GM20431 (cell line): Measurements from ENCODE around the gene GLB1L2.

Source experiments
- in situ Hi-C: fragments of 300-500 bp; cut with MseI, MboI; formaldehyde crosslinking; loops from one replicate; pipeline ENCODE4 v1.15.0; 2020; ENCODE audit warnings: low sequenced_read_pairs; ENCODE audit not compliant: unreplicated experiment

Gene GLB1L2

DNA sequence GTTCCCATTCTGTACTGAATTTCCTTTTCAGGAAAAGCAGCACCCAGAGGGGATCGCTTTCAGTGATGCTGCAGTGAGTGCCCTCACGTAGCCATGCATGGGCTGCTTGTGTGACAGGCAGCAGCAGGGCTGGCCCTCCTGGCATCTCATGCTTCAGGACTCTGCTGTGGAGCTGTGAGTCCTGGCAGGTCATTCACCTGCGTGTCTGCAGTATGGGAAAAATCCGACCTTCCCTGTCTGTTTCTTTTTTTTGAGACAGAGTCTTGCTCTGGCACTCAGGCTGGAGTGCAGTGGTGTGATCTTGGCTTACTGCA, 13.4 kb downstream of the GLB1L2 start:
- in situ Hi-C loops = no loop called here

DNA sequence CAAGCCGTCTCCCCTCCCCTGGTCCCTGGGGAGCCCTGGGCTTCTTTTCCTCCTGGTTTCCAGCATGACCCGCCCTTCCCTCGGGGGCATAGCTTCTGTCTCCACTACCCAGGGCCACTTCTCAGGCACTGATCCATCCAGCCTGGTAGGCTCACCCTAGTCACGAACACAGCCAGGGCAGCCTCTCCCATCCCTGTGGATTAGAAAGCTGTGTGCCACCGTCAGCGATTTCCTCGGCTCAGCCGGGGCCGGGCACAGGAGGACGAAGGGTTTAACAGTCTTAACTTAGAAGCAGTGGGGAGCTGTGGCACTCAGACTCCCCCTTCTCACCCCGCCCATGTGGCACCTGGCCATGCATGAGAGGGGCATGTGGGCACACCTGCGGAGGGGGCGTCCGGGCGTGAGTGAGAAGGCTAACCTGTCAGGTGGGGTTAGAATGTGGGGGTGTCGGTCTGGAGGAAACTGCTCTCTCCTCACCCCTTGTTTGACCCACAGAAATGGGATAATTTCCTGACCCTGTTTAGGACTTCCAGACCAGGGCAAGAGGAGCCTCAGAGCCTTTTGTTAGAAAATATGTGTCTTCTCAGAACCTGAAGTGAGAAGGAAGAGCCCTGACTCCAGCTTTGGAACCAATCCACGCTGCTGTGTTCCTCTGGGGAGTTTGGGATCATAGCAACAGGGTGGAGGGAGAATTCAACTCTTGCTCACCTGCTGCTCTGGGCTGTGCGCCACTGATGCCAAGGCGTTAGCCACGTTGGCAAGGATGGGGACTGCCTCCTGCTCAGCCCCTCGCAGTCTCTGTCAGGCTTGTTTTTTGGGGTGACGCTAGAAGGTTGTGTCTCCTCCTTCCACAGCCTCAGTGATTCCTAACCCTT, 14.6 kb downstream of the GLB1L2 start:
- in situ Hi-C loops = no loop called here

DNA sequence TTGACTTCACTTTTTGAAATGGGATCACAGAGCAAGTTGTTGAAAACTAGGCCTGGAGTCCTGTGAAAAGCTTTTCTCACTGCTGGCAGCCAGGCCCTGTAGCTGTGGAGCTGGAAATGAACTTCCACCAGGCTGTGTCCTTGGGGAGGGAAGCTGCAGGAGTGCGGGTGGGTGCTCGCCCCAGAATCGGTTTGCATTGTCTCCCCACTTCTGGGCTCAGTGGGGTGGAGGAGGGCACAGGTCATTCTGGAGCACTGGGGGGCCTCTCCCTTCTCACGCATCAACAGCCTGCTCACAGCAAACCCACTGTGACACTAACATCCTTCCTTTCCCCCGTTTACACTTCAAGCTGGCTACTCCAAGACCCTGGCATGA, 15.2 kb downstream of the GLB1L2 start:
- in situ Hi-C loops = no loop called here

DNA sequence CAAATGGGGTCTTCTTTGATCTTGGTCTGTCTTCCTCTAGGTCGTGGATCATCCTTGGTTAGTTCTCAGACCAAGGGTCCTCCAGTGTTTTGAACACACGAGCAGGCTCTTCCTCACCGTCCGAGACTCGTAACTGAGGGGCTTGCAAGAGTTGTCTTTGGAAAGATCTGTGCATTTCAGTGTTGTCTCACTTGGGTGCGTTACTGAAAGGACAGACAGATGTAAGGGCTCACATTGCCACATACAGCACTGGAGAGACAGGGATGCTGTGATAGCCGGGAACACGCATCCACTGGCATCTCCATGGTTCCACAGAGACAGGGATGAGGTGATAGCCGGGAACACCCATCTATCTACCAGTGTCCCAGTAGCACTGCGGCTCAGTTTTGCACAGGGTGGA, 15.7 kb downstream of the GLB1L2 start:
- in situ Hi-C loops = no loop called here

DNA sequence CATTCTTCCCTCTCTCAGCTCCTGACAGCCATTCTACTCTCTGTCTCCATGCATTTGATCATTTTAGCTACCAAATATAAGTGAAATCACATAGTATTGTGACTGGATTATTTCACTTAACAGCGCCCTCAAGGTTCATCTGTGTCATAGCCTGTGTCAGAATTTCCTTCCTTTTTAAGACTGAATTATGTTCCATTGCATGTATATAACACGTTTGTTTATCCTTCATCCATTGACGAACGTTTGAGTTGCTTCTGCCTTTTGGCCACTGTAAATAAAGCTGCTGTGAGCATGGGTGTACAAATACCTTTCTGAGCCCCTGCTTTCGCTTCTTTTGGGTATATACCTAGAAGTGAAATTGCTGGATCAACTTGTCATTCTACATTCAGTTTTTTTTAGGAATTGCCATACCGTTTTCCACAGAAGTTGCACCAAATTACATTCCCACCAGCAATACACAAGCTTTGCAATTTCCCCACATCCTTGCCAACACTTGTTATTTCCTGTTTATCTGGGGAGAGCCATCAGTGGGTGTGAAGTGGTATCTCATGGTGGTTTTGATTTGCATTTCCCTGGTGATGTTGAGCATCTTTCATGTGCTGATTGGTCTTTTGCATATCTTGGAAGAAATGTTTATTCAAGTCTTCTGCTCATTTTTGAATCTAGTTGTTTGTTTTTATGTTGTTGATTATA, 17.5 kb downstream of the GLB1L2 start:
- in situ Hi-C loops = no loop called here

DNA sequence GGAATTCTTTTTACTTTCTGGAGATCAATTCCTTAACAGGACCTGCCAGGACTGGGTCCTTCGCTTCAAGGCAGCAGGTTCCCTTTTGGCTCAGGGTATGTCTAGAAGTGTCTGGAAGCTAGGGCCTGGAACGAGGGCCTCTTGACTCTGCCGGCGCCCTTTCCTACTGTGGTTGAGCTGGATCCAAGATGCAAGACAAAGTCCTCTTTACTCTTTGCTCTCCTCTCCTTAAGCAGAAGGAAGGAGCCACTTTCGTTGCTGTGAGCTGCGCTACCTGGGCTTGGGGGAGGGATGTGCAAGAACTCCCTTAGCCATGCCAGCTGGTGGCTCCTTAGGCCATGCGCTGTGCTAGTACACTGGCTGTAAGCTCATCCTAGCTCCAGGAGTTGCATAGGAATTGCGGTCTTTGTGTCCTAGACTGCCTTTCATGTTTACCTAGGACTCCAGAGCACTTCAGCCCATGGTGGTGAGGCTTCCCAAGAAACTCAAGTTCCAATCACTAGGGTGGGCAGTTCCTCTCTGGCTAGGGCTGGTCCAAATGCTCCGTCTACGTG, 18.1 kb downstream of the GLB1L2 start:
- in situ Hi-C loops = no loop called here

DNA sequence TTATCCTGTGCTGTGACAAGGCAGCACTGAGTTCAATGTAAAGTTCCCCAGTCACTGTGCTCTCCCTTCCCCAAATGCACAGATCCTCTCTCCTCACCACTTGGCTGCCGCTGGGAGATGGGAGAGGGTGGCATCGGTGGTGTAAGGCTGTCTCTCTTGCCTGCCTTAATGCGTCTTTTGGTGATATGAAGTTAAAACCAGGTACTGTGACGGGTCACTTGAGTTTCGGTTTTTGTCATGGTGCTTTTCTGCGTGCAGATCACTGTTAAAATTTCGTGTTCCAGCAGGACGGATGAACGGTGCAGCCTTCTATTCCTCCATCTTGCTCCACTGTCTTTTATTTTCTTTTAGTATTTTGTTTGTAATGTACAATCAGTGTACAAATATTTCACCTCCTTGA, 18.6 kb downstream of the GLB1L2 start:
- in situ Hi-C loops = no loop called here

DNA sequence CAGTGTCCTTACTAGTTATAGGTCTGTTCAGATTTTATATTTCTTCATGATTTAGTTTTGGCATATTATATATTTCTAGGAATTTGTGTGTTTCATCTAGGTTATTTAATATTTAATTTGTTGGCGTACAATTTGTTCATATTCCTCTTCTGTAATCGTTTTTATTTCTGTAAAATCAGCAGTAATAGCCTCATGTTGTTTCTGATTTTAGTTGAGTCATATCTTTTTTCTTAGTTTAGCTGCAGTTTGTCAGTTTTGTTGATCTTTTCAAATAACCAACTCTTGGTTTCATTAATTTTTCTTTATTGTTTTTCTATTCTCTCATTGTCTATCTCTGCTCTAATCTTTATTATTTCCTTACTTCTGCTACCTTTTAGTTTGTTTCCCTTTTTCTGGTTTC, 20.3 kb downstream of the GLB1L2 start:
- in situ Hi-C loops = no loop called here

DNA sequence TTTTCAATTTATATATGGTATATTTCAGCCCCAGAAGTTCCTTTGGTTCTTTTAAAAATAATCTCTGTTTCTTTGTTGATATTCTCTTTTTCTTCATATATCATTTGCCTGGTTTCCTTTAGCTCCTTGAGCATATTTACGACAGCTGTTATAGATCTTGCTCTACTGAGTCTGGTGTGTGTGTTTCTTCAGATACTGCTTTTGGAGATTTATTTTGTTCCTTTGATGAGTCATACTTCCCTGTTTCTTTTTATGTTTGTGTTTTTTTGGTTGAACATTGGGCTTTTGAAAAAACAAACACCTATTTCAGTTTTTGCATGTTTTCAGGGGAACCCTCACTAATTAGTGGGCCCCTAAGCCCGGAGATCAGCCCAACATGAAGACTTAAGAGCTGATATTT, 23.3 kb downstream of the GLB1L2 start:
- in situ Hi-C loops = no loop called here

DNA sequence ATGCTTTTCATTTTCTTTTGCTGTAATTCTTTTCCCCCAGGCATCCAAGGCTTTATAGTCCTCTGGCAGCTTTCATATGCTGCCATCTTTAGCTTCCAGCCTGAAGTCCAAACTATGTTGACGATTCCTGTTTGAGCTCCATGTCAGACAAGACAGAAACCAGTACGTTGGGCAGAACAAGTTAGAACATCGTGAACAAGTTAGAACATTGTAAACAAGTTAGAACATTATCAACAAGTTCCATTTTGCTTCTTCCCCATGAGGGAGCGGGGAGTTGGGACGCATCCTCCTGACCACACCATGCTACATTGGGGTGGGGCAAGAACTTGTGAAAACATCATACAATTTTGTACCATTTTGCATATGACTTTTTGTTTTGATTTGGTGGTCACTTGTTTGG, 23.9 kb downstream of the GLB1L2 start:
- in situ Hi-C loops = no loop called here

DNA sequence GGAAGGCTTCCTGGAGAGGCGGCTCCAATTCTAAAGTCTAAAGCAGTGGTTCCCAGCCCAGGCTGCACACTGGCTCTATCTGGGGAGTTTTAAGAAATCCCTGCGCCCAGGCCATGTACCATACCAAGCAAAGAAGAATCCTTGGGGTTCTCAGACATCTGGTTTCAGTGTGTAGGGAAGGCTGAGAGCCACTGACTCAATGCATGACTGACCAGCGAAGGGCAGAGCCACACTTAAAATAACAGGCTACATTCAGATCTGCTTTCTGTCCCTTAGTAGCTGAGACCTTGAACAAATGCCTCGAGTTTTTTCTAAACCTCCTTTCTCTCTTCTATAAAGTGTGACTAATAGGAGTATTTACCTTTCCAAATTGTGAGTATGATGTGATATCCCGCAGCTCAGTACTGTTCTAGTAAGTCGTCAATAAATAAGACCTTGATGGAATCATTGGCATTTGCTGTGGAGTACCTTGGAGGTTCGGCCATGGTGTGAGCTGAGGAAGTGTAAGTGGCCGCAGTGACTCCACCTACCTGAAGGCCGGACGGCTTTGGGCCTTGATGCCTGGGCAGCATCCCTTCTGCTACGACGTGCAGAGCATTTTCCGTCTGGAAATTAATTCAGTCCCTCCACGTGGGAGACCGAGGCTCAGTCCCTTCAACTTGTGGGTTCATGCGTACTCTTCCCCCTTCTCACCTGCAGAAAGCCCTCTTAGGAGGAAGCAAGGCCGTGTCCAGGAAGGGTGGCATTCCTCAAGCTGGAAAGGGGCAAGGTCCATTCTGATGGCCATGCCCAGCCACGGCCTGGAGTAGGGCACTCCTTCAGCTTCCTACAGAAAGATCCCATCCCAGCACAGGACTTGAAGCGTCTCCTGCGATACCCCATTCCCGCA, 25.1 kb downstream of the GLB1L2 start:
- in situ Hi-C loops = no loop called here

DNA sequence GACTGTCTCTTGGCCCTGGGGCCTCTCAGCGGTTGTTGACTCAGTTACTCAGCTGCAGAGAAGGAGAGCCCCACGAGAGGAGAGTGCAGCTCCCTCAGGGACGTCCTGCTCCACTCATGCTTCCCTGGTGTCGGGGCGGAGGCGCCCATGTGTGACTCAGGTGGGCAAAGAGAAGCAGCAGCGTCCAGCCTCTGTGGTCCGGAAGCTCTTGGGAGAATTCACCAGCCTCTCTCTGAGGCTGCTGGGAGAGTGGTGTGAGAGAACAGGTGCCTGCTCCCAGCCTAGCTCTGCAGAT, 25.7 kb downstream of the GLB1L2 start:
- in situ Hi-C loops = no loop called here

DNA sequence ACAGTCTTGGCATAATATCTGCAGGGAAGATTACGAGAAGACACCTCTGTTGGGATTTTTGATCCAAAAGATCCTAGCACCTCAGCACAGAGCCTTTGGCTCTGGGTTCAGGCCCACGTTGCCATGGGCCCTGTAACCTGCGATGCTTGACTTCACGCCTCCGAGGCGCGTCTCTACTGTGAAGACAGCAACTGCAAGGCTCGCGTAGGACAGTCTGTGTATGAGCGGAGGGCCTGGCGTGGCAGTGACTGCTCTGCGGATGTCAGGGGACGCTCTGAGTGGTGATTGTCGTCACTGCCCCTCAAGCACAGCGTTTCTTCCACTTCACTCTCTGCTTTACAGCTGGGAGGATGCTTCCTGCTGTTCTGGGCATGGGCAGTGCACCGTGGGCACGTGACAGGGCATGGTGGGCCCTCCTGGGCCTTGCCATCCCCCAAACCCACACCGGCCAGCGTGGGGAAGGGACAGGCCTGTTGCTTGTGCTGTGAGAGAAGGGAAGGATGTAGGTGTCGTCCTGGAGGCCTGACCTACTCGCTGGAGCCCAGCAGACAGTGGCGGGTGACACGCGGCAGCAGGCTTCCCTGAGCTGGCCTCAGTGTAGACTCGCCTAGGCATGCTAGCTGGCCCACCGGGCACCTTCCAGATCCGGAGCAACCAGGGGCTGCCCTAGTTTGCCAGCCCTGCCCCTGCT, 26.5 kb downstream of the GLB1L2 start:
- in situ Hi-C loops = no loop called here

DNA sequence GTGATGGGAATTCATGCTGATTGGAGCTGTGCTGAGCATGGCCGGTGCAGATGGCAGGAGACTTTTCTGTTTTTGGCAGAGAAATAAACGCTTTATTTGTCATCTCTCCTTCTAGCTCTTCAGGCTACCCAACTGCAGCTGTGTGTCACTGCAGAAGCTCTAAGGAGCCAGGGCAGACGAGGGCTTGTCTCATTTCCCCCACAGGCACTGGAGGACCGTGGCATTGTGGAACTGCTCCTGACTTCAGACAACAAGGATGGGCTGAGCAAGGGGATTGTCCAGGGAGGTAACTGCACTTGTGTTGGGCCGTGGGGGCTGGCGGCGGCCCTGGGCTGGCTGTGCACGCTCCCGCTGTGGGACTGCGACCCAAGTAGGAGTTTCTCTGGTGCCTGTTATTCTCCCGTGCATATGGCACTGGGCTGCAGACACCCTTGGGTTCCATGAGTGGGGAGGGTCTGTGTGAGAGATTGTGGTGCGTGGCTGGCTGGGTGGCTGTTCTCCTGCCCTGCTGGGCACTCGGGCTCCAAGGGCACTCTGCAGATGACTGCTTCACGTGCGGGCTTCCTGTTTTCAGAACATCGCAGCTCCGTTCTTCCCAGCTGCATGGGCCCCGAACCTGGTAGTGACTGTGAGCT, 27.2 kb downstream of the GLB1L2 start:
- in situ Hi-C loops = no loop called here

DNA sequence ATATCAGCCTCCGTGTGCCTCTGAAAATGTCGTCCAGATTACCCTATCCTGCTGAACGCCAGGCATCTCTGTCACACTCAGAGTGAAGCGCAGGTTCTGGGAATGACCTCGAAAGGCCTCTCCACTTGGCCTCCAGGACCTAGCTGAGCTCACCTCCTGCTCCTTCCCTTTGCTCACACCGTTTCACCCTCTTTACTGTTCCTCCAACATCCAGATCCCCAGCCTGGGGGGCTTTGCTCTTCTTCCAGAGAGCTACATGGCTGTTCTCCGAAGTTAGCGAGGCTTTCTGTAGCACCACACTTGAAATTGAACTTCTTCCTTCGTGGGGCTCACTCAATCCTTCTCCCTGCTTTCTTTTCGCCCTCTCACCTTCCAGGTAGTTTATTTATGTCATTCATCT, 27.9 kb downstream of the GLB1L2 start:
- in situ Hi-C loops = no loop called here

DNA sequence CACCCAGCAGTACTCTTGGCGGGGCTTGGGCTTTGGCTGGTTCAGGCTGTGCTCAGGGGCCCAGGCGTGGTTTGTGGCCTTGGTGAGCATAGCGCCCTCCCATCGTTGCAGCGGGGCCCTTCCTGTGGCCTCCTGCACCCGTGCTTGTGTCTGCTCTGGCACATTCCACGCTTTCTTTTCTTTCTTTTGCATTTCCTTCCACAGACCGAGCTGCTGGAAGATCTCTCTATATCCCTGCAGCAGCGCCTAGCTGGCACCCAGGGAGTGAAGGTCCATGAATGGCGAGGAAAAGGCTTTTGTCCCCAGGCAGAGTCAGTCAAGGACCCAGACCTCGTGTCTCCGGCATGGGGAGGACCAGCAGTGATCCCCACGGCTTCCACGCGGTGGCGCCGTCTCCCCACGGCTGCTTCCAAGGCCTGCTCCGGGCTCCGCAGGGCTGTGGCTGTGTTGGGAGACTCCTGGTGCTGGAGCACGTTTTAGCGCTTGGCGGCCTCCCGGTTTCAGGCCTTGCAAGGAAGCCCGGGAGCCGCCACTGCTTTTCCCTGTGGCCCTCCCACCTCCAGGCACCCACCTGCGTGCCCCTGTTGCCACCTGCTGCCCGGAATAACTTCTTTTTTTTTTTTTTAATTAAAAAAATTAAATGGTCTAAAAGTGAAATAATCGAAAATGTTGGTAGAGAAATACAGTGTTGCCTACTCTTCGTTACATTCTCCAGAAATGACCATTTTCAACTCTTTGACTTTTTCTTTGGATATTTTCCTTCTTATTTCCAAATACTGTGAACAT, 28.5 kb downstream of the GLB1L2 start:
- in situ Hi-C loops = no loop called here

DNA sequence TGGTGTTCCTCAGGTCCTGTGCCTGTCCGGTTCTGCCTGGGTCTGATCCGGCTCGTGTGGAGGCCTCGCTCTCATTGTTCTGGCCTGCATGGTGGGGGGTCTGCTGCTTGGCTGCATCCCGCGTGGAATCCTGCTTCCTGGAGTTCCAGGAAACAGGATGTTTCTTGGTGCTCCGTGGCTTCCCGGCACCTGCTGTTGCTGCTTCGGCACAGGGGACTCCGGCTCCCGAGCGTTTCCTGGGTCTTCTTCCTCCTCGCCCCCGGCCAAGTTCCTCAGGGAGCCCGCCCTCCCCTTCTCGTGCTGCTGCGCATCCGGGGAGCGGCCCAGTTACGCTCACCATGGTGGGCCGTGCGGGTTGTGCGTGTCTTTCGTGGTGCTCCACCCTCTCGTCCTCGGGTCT, 29.9 kb downstream of the GLB1L2 start:
- in situ Hi-C loops = no loop called here

DNA sequence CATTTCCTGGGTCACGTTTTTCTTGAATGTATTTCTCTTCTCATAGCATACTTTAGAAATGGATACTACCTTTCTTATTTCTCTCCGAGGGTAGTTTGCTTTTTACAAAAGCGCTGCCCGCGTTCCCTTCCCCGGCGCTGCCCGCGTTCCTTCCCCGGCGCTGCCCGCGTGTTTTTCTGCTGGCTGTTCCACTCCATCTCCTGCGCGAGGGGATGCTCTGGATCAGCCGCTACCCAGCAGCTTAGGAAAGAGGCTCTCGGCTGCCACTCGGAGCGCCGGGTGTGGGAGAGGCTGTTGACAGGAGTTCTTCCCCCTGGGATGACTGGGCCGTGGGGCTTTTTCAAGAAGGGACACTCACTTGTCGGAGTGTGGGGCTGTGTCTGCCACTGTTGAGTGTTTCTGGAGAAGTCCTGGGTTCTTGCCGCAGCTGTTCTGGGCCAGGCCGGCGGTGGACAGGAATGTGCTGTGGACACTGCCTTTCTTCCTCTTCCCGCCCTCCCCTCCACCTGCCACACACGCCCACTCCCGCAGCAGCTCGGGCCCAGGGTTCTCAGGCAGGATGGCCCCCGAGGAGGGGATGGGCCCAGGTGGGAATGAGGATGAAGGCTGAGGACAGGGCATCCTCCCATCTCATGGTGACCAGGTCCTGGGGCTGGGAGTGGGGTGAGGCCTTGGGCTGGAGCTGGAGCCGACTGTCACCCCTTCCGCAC, 30.6 kb downstream of the GLB1L2 start:
- in situ Hi-C loops = no loop called here
